Upper lobe of right lung (tissue), 1 donor: Measurements from ENCODE around the gene CD164L2. TPM values are rescaled to one million over a fixed set of nuclear protein-coding genes. Genes with fewer than 3 reads are reported as not detected.
A peak's percentile ranks its signal among the peaks of the same experiment; 100 is the strongest.

Experiments used
- ATAC-seq: fragments of 200-7000 bp; cut with Tn5 transposase; one replicate; pipeline ENCODE4 v1.9.1; 2020; ENCODE audit warnings: mild to moderate bottlenecking, moderate library complexity
- DNase-seq: peaks from one replicate; pipeline ENCODE4 v3.0.0-alpha.2; 2020
- H3K27ac ChIP-seq: fragments of 200-600 bp; one replicate; pipeline ENCODE4 v1.8.0; 2022
- H3K27me3 ChIP-seq: fragments of 200-600 bp; one replicate; pipeline ENCODE4 v1.8.0; 2022; ENCODE audit warnings: mild to moderate bottlenecking
- H3K36me3 ChIP-seq: fragments of 200-600 bp; one replicate; pipeline ENCODE4 v1.8.0; 2022
- H3K4me1 ChIP-seq: fragments of 200-600 bp; one replicate; pipeline ENCODE4 v1.8.0; 2022
- H3K4me3 ChIP-seq: fragments of 200-600 bp; one replicate; pipeline ENCODE4 v1.8.0; 2022; ENCODE audit warnings: mild to moderate bottlenecking
- H3K9me3 ChIP-seq: fragments of 200-600 bp; one replicate; pipeline ENCODE4 v1.8.0; 2022
- CTCF ChIP-seq: fragments of 200-600 bp; IDR thresholded peaks from one replicate; pipeline ENCODE4 v1.8.0; 2022; ENCODE audit warnings: antibody characterized with exemption
- intact Hi-C: fragments of 100-400 bp; cut with DNase I; formaldehyde crosslinking; loops from one replicate; pipeline ENCODE4 v1.11.0; 2022
- total RNA-seq: library from RNA; stranded (reverse); fragmentation: NEBNext Ultra II Directional; extraction: Animal tissue kit (Norgen Biotek cat#: 25700); gene quantifications from one replicate; pipeline ENCODE4 v1.2.1, GENCODE V29; 2021
- donor health status: DM: no; HTN: yes; CAD: no; lungs with severe emphysema.

Gene CD164L2
- total RNA-seq, 1 donor from 2014 or later = 1.2 TPM

- Histone ChIP-seq H3K4me3 (no peak overlapping the region), H3K4me1 (peaks cover 42% of the 10 kb centered on the region), H3K27me3 (no peaks in the 10 kb centered on the region), H3K9me3 (no peaks in the 10 kb centered on the region), H3K27ac (no peak overlapping the region), H3K36me3 (no peaks in the 10 kb centered on the region)
- ATAC-seq = no peak
- no peak for DNase-seq
- intact Hi-C loops = loop anchor here (10.0 kb wide), 2 partner anchors 205 to 265 kb away; partner anchors contain the start of gene AHDC1
- no peak for TF ChIP-seq CTCF
These were observed 16.3 kb upstream of the CD164L2 start for GRCh38 chr1:27399251-27400025.

GRCh38 chr1:27398405-27399149 is 15.4 kb upstream of the CD164L2 start:
- Histone ChIP-seq H3K4me3 (no peak overlapping the region), H3K9me3 (no peaks in the 10 kb centered on the region), H3K27ac (no peak overlapping the region), H3K27me3 (no peaks in the 10 kb centered on the region), H3K36me3 (no peaks in the 10 kb centered on the region), H3K4me1 (peaks cover 35% of the 10 kb centered on the region)
- ATAC-seq = no peak
- intact Hi-C loops = loop anchor here (10.0 kb wide), 2 partner anchors 206 to 266 kb away; partner anchors contain the start of gene AHDC1
- no peak for DNase-seq
- TF ChIP-seq CTCF = no peak

- Histone ChIP-seq H3K4me1 (peaks cover 30% of the 10 kb centered on the region), H3K36me3 (no peaks in the 10 kb centered on the region), H3K27ac (no peak overlapping the region), H3K9me3 (no peaks in the 10 kb centered on the region), H3K4me3 (no peak overlapping the region), H3K27me3 (no peaks in the 10 kb centered on the region)
- no peak for TF ChIP-seq CTCF
- ATAC-seq (no peak), DNase-seq (no peak)
- intact Hi-C loops = loop anchor here (10.0 kb wide), 2 partner anchors 207 to 267 kb away; partner anchors contain the start of gene AHDC1
These were observed 14.6 kb upstream of the CD164L2 start for GRCh38 chr1:27397749-27398148.

GRCh38 chr1:27397110-27397509 is 14.0 kb upstream of the CD164L2 start:
- Histone ChIP-seq H3K9me3 (no peaks in the 10 kb centered on the region), H3K4me1 (peaks cover 27% of the 10 kb centered on the region), H3K27me3 (no peaks in the 10 kb centered on the region), H3K4me3 (no peak overlapping the region), H3K36me3 (no peaks in the 10 kb centered on the region), H3K27ac (no peak overlapping the region)
- TF ChIP-seq CTCF = no peak
- intact Hi-C loops = loop anchor here (10.0 kb wide), 2 partner anchors 208 to 268 kb away; partner anchors contain the start of gene AHDC1
- DNase-seq (no peak), ATAC-seq (no peak)

GRCh38 chr1:27395441-27396195 is 12.5 kb upstream of the CD164L2 start:
- Histone ChIP-seq H3K27ac (no peak overlapping the region), H3K27me3 (no peaks in the 10 kb centered on the region), H3K9me3 (no peaks in the 10 kb centered on the region), H3K4me1 (peaks cover 30% of the 10 kb centered on the region), H3K4me3 (no peak overlapping the region), H3K36me3 (no peaks in the 10 kb centered on the region)
- peak; percentile 85 for DNase-seq
- peak; percentile 66 for ATAC-seq
- intact Hi-C loops = loop anchor here (10.0 kb wide), 2 partner anchors 209 to 269 kb away; partner anchors contain the start of gene AHDC1
- peak; percentile 96 for TF ChIP-seq CTCF
